GM12878 (cell line): ENCODE data around the gene LHFPL3. TPM values are rescaled to one million over a fixed set of nuclear protein-coding genes. Genes with fewer than 3 reads are reported as not detected.

Experiments used
- ATAC-seq: fragments of 200-7000 bp; cut with Tn5 transposase; 3 replicates; pipeline ENCODE4 v1.9.1; 2020; ENCODE audit warnings: mild to moderate bottlenecking, moderate library complexity
- BruUV-seq: library from RNA; stranded (reverse); fragments of 400-500 nt; replicated peaks from 2 replicates; lab custom pipeline; 2021; lab: Mats Ljungman, UMichigan
- CTCF ChIA-PET: fragments of 300-600 bp; sonication (Branson Sonifier 250); formaldehyde crosslinking; extraction: SDS; loops from one replicate; lab custom pipeline; 2021; ENCODE audit warnings: inconsistent platforms; lab: Yijun Ruan, JAX
- POLR2A ChIA-PET: fragments of 350-600 bp; formaldehyde crosslinking; extraction: SDS; loops from one replicate; lab custom pipeline; 2021; ENCODE audit warnings: inconsistent platforms; lab: Charles Lee
- RAD21 ChIA-PET: fragments of 300-600 bp; sonication (Branson Sonifier 250); formaldehyde crosslinking; loops from one replicate; lab custom pipeline; 2023; ENCODE audit warnings: antibody characterized with exemption; ENCODE audit not compliant: unreplicated experiment; lab: Charles Lee
- SMC1A ChIA-PET: fragments of 300-600 bp; sonication (Branson Sonifier 250); formaldehyde crosslinking; loops from one replicate; lab custom pipeline; 2023; ENCODE audit not compliant: unreplicated experiment, uncharacterized antibody; lab: Charles Lee
- DNase-seq: peaks from one replicate; pipeline ENCODE4 v3.0.0-alpha.2; 2011; ENCODE audit warnings: low read depth, low spot score
- FAIRE-seq: peaks from 3 replicates; lab custom pipeline; 2011; peaks lifted over from hg19 to GRCh38; lab: Jason Lieb, UNC
- H2AFZ ChIP-seq: 2 replicates; pipeline ENCODE4 v1.6.0; 2011; ENCODE audit warnings: low read depth, low read length, control low read depth; ENCODE audit not compliant: control insufficient read depth
- H3K27ac ChIP-seq: 2 replicates; pipeline ENCODE4 v1.5.1; 2011; ENCODE audit warnings: control low read depth; ENCODE audit not compliant: control insufficient read depth, insufficient read depth
- H3K27me3 ChIP-seq, 2 experiments: replicated peaks in 1 of 2; 2 replicates each; pipeline versions ENCODE4 v1.6.0 to v1.6.1; 2011; ENCODE audit warnings: low read length in 1 of 2; ENCODE audit not compliant: control insufficient read depth in 2 of 2, insufficient read depth in 2 of 2
- H3K36me3 ChIP-seq, 2 experiments: 2 replicates each; pipeline ENCODE4 v1.5.1; 2011; ENCODE audit warnings: low read length in 1 of 2; ENCODE audit not compliant: control insufficient read depth in 2 of 2, insufficient read depth in 2 of 2
- H3K4me1 ChIP-seq: 2 replicates; pipeline ENCODE4 v1.6.1; 2011; ENCODE audit warnings: mild to moderate bottlenecking, low read length, moderate library complexity, mixed read lengths; ENCODE audit not compliant: control insufficient read depth, insufficient read depth
- H3K4me2 ChIP-seq: 2 replicates; pipeline ENCODE4 v1.6.0; 2011; ENCODE audit warnings: control low read depth; ENCODE audit not compliant: control insufficient read depth, insufficient read depth
- H3K4me3 ChIP-seq: fragments of 200-600 bp; sonication (generic); 2 replicates; pipeline ENCODE4 v1.5.1; 2016
- H3K79me2 ChIP-seq: 2 replicates; pipeline ENCODE4 v1.6.0; 2011; ENCODE audit warnings: low read length; ENCODE audit not compliant: control insufficient read depth, insufficient read depth
- H3K9ac ChIP-seq: 2 replicates; pipeline ENCODE4 v1.8.0; 2011; ENCODE audit warnings: low read length, control low read depth, mixed read lengths; ENCODE audit not compliant: control insufficient read depth, insufficient read depth
- H3K9me3 ChIP-seq: replicated peaks from 3 replicates; pipeline ENCODE4 v1.5.1; 2011; ENCODE audit warnings: mild to moderate bottlenecking, low read length; ENCODE audit not compliant: control insufficient read depth, insufficient read depth
- H4K20me1 ChIP-seq: 2 replicates; pipeline ENCODE4 v1.6.0; 2011; ENCODE audit not compliant: control insufficient read depth, insufficient read depth
- ASH2L ChIP-seq: fragments of 300-600, 200-600 bp; sonication (generic); IDR thresholded peaks from 2 replicates; pipeline ENCODE4 v1.6.1; 2017; ENCODE audit warnings: low read depth, mild to moderate bottlenecking, borderline replicate concordance
- BCL3 ChIP-seq: IDR thresholded peaks from 2 replicates; pipeline ENCODE4 v1.6.1; 2011; ENCODE audit warnings: borderline replicate concordance, low read depth, mild to moderate bottlenecking, moderate library complexity, low read length; ENCODE audit not compliant: insufficient read depth, poor library complexity, severe bottlenecking
- E2F4 ChIP-seq: IDR thresholded peaks from 2 replicates; pipeline ENCODE4 v1.6.1; 2012; ENCODE audit warnings: low read depth, low read length, improper control_type of control experiment
- EED ChIP-seq: sonication (generic); IDR thresholded peaks from 2 replicates; pipeline ENCODE4 v1.6.1; 2016; ENCODE audit warnings: antibody characterized with exemption, low read depth
- FOS ChIP-seq: IDR thresholded peaks from 3 replicates; pipeline ENCODE4 v1.6.1; 2011; ENCODE audit warnings: borderline replicate concordance; ENCODE audit not compliant: insufficient read length; ENCODE audit errors: extremely low read depth
- GABPA ChIP-seq: IDR thresholded peaks from 2 replicates; pipeline ENCODE4 v1.6.1; 2014; ENCODE audit warnings: antibody characterized with exemption, low read depth, mild to moderate bottlenecking, inconsistent platforms
- NBN ChIP-seq: fragments of 450-650 bp; IDR thresholded peaks from 2 replicates; pipeline ENCODE4 v1.6.1; 2016
- NFIC ChIP-seq: IDR thresholded peaks from 2 replicates; pipeline ENCODE4 v1.6.1; 2012; ENCODE audit warnings: low read depth, mild to moderate bottlenecking, inconsistent platforms, low read length, moderate library complexity
- RAD21 ChIP-seq: IDR thresholded peaks from 2 replicates; pipeline ENCODE4 v1.6.1; 2011; ENCODE audit warnings: mild to moderate bottlenecking, low read depth, low read length, moderate library complexity; ENCODE audit not compliant: insufficient read depth
- SKIL ChIP-seq: fragments of 450-650 bp; IDR thresholded peaks from 2 replicates; pipeline ENCODE4 v1.6.1; 2017; ENCODE audit warnings: mild to moderate bottlenecking, low read depth, inconsistent platforms; ENCODE audit not compliant: poor library complexity, severe bottlenecking
- SMAD1 ChIP-seq: fragments of 450-650 bp; IDR thresholded peaks from 2 replicates; pipeline ENCODE4 v1.6.1; 2018; ENCODE audit warnings: mild to moderate bottlenecking, low read depth; ENCODE audit not compliant: partially characterized antibody
- YY1 ChIP-seq: IDR thresholded peaks from 2 replicates; pipeline ENCODE4 v1.6.1; 2011; ENCODE audit warnings: low read depth, mild to moderate bottlenecking, low read length
- WGBS: methylation state at CpG from one replicate; pipeline ENCODE4 v1.1.6; 2016; ENCODE audit warnings: low lambda C conversion rate; ENCODE audit not compliant: insufficient replicate concordance, insufficient coverage; ENCODE audit errors: missing lambda C conversion rate; 5-methylcytosine and 5-hydroxymethylcytosine counted together
- in situ Hi-C: fragments of 300-500 bp; cut with MboI; formaldehyde crosslinking; loops from 9 replicates; pipeline ENCODE4 v1.14.3; 2018; ENCODE audit warnings: mixed read lengths
- intact Hi-C: fragments of 100-400 bp; cut with micrococcal nuclease; formaldehyde crosslinking; loops from one replicate; pipeline ENCODE4 v1.14.2; 2022; ENCODE audit not compliant: unreplicated experiment
- polyA plus RNA-seq, 11 experiments: library from polyadenylated mRNA; depleted of rRNA in 4 of 11; unstranded in 6 of 11; stranded (reverse) in 5 of 11; fragments of >200 nt; fragmentation: Nextera tagmentation in 4 of 11; fragmentation: Illumina TruSeq in 1 of 11; extraction: Ambion mirVana in 4 of 11; extraction: Trizol in 1 of 11; gene quantifications; 1 replicate in 1 of 11; 2 replicates in 10 of 11; pipeline versions ENCODE4 v1.2.1 to v1.2.3, GENCODE V29; 2011 to 2016; ENCODE audit warnings: inconsistent platforms in 2 of 11, missing spikeins in 2 of 11, low read depth in 1 of 11
- total RNA-seq, 4 experiments: library from RNA; depleted of rRNA in 3 of 4; stranded (reverse); fragments of >200 nt in 3 of 4; fragmentation: Illumina TruSeq in 1 of 4; extraction: Trizol in 1 of 4; gene quantifications; 2 replicates each; pipeline versions ENCODE4 v1.2.1 to v1.2.3, GENCODE V29; 2013 to 2021

The LHFPL3 gene
- total and polyA plus RNA-seq, 10 of the 15 experiments (the other 5 are each of a cell fraction or from before 2014, with no cell fraction given) = 0.09 TPM; not detected in 9

- SMC1A ChIA-PET = no interaction called here
- in situ Hi-C loops (no loop called here), intact Hi-C loops (no loop called here)
- Histone ChIP-seq H3K4me3 (no peak overlapping the region), H4K20me1 (no peaks in the 10 kb centered on the region), H3K36me3 (no peaks in the 10 kb centered on the region), H3K9me3 (no peaks in the 10 kb centered on the region), H3K27ac (no peak overlapping the region), H3K9ac (no peak overlapping the region), H3K4me1 (no peaks in the 10 kb centered on the region), H3K79me2 (no peaks in the 10 kb centered on the region), H3K27me3 (no peaks in the 10 kb centered on the region; a peak in 1 of 4 replicates), H3K4me2 (no peak overlapping the region), H2AFZ (no peak overlapping the region)
- FAIRE-seq = no peak
- CTCF ChIA-PET = no interaction called here
- TF ChIP-seq SMAD1 (no peak), SKIL (no peak), ASH2L (no peak), NBN (no peak), YY1 (no peak), BCL3 (no peak), E2F4 (no peak), NFIC (no peak), RAD21 (no peak), EED (no peak), FOS (no peak), GABPA (no peak)
- no peak for ATAC-seq
- DNase-seq = no peak
- no TSS peak for BruUV-seq
- RAD21 ChIA-PET = no interaction called here
- POLR2A ChIA-PET = no interaction called here
- 20% methylated on average over 6 of the region's 6 CpGs for WGBS
These were observed 88.5 kb downstream of the LHFPL3 start for GRCh38 chr7:104416866-104417393.
